ENCODE measurements around the gene PLCG1. TPM values are rescaled to one million over a fixed set of nuclear protein-coding genes. Genes with fewer than 3 reads are reported as not detected.
"Not testable (repeated sequence)": the region's sequence is repeated elsewhere in the genome, so short reads cannot be mapped to it uniquely, and the experiment has no call there.

Gene PLCG1
- total RNA-seq, 3 donors from 2014 or later (not counting 1 experiment from before 2014, with no cell fraction given): 199 to 242 (median 236) TPM

DNA sequence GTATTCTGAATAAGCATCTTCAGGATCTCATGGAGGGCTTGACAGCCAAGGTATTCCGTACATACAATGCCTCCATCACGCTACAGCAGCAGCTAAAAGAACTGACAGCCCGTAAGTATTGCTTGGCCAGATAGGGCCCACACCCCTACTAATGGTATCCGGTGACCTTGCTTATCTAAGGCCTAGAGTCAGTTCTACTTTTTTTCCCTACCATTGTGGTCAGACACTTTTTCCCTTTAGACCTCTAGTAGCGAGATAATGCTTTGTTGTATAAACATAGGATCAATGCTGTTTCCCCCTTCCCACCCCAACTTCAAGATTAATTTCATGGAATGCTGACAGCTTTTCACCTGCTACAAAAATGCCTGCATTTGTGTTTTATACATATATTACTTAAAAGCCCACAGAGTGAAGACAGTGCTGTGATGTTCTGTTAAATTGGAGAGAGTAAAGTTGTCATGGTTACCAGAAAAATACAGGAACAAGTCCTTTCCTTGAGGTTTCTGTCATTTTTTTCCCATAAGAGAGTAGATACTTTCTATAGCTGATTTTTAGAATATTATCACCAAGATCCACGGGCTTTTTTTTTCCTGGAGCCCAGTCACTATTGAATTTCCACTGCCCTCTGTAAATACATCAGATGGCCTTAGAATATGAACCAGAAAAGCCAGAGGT is 20.9 kb upstream of the PLCG1 start:
- Mint-ChIP-seq H3K27me3 (ENCODE audit: low read depth in 2 of 2) (no peaks in the 10 kb centered on the region), H3K27ac (peak overlapping the region in 1 of 2 donors; percentile 18), H3K4me3 (no peak overlapping the region), H3K9me3 (no peaks in the 10 kb centered on the region), H3K4me1 (no peaks in the 10 kb centered on the region), H3K36me3 (peaks cover 7% of the 10 kb centered on the region)
- DNase-seq: no peak
- Histone ChIP-seq H3K4me3 (ENCODE audit: low read length) (no peak overlapping the region), H3K36me3 (ENCODE audit: control insufficient read depth, insufficient read depth, low read length) (peaks cover 83% of the 10 kb centered on the region), H3K27ac (ENCODE audit: low read length) (no peak overlapping the region), H3K9me3 (ENCODE audit: control insufficient read depth, insufficient read depth, low read length) (no peaks in the 10 kb centered on the region), H3K4me1 (ENCODE audit: control insufficient read depth, insufficient read depth, low read length) (no peaks in the 10 kb centered on the region), H3K27me3 (ENCODE audit: control insufficient read depth, insufficient read depth, low read length) (no peaks in the 10 kb centered on the region)
- no peak for ATAC-seq
- 89% methylated on average over 5 of the region's 6 CpGs for WGBS (ENCODE audit: insufficient coverage)
- no peak for TF ChIP-seq CTCF (IDR thresholded peaks at IDR 0.05)
- intact Hi-C loops (cut with micrococcal nuclease): no loop called here

GRCh38 chr20:41118159-41118558 is 19.2 kb upstream of the PLCG1 start:
- H3K27ac Mint-ChIP-seq; H3K4me1 Mint-ChIP-seq; DNase-seq; ATAC-seq; H3K4me3 ChIP-seq (ENCODE audit: low read length); H3K27me3 Mint-ChIP-seq (ENCODE audit: low read depth in 2 of 2); H3K9me3 Mint-ChIP-seq; H3K27ac ChIP-seq (ENCODE audit: low read length); intact Hi-C loops (cut with micrococcal nuclease); H3K9me3 ChIP-seq (ENCODE audit: control insufficient read depth, insufficient read depth, low read length); H3K27me3 ChIP-seq (ENCODE audit: control insufficient read depth, insufficient read depth, low read length); H3K4me1 ChIP-seq (ENCODE audit: control insufficient read depth, insufficient read depth, low read length); H3K4me3 Mint-ChIP-seq: not testable (repeated sequence)
- peaks cover 92% of the 10 kb centered on the region for H3K36me3 ChIP-seq (ENCODE audit: control insufficient read depth, insufficient read depth, low read length)
- H3K36me3 Mint-ChIP-seq: peaks cover 21% of the 10 kb centered on the region
- 100% methylated on average over 5 of the region's 6 CpGs for WGBS (ENCODE audit: insufficient coverage)

- TF ChIP-seq CTCF (IDR thresholded peaks at IDR 0.05): no peak
- Mint-ChIP-seq H3K4me1 (no peaks in the 10 kb centered on the region), H3K27me3 (ENCODE audit: low read depth in 2 of 2) (no peaks in the 10 kb centered on the region), H3K27ac (no peak overlapping the region), H3K9me3 (no peaks in the 10 kb centered on the region), H3K36me3 (peaks cover 23% of the 10 kb centered on the region), H3K4me3 (no peak overlapping the region)
- H3K27me3 ChIP-seq (ENCODE audit: control insufficient read depth, insufficient read depth, low read length): no peaks in the 10 kb centered on the region
- H3K9me3 ChIP-seq (ENCODE audit: control insufficient read depth, insufficient read depth, low read length): no peaks in the 10 kb centered on the region
- DNase-seq (no peak), ATAC-seq (no peak)
- H3K4me3 ChIP-seq (ENCODE audit: low read length): no peak overlapping the region
- peaks cover 93% of the 10 kb centered on the region for H3K36me3 ChIP-seq (ENCODE audit: control insufficient read depth, insufficient read depth, low read length)
- 92% methylated on average over 1 of the region's 3 CpGs for WGBS (ENCODE audit: insufficient coverage)
- intact Hi-C loops (cut with micrococcal nuclease): no loop called here
- H3K4me1 ChIP-seq (ENCODE audit: control insufficient read depth, insufficient read depth, low read length): no peaks in the 10 kb centered on the region
- no peak overlapping the region for H3K27ac ChIP-seq (ENCODE audit: low read length)
Observed at GRCh38 chr20:41118632-41119031, 18.7 kb upstream of the PLCG1 start.

DNA sequence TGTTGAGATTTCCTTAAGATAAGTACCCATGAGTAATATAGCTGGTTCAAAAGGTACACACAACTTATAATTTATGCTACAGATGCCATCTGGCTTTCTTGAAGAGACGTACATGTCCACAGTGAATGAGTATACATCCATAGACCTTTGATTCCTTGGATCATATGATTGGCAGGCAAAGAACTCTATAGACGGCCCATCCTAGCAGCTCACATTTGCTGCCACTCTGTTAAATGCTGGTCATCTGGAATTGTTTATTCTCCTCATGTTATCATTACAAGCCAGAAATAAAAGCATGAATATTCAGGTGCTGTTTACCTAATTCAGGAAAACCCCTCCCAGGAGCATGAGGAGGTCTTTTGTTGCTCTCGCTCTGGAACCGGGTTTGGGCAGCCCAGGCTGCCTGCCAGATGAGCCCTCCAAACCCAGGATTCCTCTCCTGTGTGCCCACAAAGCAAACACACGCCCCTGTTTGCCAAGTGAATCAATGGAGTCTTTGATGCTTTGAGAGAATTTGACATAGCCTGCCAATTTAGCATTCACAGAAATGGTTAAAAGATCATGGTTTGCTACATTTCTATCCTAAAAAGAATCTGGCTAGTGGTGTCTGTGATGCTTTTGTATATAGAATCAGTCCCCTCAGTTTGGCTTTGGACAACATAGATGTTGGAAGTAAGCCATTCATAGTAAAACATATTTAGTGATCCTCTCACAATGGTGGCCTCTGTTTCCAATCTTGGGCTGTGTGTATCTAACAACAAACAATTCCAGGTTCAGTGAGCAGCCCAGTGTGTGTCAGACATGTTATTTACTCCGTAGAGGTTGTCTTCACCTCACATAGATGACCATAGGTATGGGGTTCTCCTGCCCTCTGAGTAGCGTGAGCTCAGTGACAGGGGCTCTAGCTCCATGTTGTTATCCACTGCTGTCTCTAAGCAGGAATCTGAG is 17.5 kb upstream of the PLCG1 start:
- Mint-ChIP-seq H3K4me1 (no peaks in the 10 kb centered on the region), H3K27ac (peak overlapping the region in 1 of 2 donors; percentile 14), H3K36me3 (peaks cover 23% of the 10 kb centered on the region), H3K9me3 (no peaks in the 10 kb centered on the region), H3K27me3 (ENCODE audit: low read depth in 2 of 2) (no peaks in the 10 kb centered on the region), H3K4me3 (no peak overlapping the region)
- no peak for ATAC-seq
- DNase-seq: no peak
- Histone ChIP-seq H3K36me3 (ENCODE audit: control insufficient read depth, insufficient read depth, low read length) (peaks cover 90% of the 10 kb centered on the region), H3K4me1 (ENCODE audit: control insufficient read depth, insufficient read depth, low read length) (no peaks in the 10 kb centered on the region), H3K27me3 (ENCODE audit: control insufficient read depth, insufficient read depth, low read length) (no peaks in the 10 kb centered on the region), H3K9me3 (ENCODE audit: control insufficient read depth, insufficient read depth, low read length) (no peaks in the 10 kb centered on the region), H3K27ac (ENCODE audit: low read length) (no peak overlapping the region), H3K4me3 (ENCODE audit: low read length) (no peak overlapping the region)
- intact Hi-C loops (cut with micrococcal nuclease): no loop called here
- WGBS (ENCODE audit: insufficient coverage): 95% methylated on average over 7 of the region's 7 CpGs
- TF ChIP-seq CTCF (IDR thresholded peaks at IDR 0.05): no peak
